DMS79 (cell line): ENCODE measurements around the gene SRD5A3.

Experiments used
- DNase-seq: peaks from one replicate; lab custom pipeline; 2025; lab: John Stamatoyannopoulos, UW

SRD5A3 gene

DNA sequence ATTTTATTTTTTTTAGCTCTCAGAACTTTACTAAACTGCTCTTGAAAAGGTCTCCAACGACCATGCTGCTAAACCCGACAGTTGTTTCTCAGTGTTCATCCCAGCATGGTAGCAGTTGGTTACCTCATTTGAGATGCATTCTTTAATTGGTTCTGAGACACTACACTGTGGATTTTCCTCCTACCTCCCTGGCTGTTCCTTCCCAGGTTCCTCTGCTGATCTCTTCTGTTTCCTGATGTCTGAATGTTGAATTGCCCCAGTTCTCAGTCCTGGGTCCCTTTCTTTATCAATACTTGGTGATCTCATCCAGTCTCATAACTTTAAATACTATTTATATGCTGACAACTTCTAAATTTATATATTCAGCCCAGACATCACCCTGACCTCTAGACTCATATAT lies 30.7 kb downstream of the SRD5A3 start:
- no peak for DNase-seq

DNA sequence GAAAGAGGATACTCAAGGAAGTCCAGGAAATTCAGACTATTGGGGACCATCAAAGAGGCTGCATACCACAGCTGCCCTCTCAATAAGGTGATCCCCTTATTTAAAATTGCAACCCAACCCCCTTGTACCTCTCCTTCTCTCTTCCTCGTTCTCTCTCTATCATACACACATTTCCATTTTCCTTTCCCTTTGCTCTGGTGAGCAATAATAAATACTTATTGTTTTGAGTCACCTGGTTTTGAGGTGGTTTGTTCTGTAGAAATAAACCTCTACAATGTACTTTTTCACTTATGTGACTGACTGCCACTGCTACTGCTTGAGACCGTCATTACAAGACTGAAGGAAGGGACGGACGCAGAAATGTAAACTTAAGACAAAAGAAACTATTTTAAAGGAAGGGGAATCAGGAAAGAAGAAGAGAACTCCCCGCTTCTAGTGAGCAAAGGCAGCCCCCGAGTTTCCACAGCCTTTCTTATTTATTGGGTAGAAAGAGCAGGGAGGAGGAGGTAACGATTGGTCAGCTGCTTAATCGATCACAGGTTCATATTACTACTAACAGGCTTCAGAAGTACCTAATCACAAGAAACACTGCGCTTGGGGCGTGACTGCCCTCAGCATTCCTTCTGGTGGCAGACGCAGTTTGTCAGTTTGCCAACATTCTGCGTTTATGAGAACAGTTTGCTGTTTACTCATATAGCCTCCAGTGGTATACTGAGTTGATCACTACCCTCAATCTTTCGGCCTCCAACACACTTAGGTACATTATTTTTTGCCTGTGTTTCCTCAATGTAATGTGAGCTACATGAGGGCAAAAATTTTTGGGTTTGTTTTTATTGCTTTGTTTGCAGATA lies 32.8 kb downstream of the SRD5A3 start:
- DNase-seq, result no peak

GRCh38 chr4:55380576-55380975 lies 34.5 kb downstream of the SRD5A3 start:
- no peak for DNase-seq

DNA sequence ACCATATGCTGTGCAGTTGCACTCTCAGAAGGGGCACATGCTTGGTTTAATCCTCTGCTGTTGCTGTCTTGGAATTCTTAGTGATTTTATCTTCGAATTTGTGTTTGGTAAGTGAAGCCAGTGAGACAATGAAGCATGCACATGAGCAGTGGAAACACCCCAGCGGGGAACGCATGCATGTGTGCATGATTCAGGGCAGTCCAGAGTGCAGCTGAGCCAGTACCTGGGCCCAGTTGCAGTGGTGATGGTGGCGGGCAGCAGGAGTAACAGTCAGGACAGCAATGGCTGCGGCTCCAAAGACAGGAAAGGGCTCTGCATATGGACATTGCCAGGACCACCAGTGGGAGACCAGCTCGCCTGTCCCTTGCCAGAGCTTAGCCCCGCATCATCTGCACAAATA lies 35.5 kb downstream of the SRD5A3 start:
- DNase-seq, result no peak

GRCh38 chr4:55382488-55383003 lies 36.5 kb downstream of the SRD5A3 start:
- DNase-seq, result no peak

GRCh38 chr4:55385201-55385649 lies 39.2 kb downstream of the SRD5A3 start:
- no peak for DNase-seq

DNA sequence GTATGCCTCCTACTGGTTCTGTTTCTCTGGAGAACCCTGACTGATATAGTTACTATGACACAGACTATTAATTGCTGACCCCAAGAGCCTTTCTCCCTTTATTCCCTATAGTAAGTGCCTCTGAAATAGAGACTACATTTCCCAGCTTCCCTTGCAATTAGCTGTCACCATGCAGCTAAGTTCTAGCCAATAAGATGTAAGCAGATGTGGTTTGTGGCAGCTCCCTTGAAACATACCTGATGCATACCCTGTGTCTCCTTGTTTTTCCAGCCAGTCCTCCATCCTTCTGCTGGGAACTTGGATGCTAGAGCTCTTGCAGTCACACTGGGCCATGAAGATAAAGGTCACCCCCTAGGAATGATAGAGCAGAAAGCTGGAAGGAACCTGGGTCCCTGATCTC lies 40.0 kb downstream of the SRD5A3 start:
- DNase-seq, result no peak

GRCh38 chr4:55386840-55387239 lies 40.8 kb downstream of the SRD5A3 start:
- no peak for DNase-seq

DNA sequence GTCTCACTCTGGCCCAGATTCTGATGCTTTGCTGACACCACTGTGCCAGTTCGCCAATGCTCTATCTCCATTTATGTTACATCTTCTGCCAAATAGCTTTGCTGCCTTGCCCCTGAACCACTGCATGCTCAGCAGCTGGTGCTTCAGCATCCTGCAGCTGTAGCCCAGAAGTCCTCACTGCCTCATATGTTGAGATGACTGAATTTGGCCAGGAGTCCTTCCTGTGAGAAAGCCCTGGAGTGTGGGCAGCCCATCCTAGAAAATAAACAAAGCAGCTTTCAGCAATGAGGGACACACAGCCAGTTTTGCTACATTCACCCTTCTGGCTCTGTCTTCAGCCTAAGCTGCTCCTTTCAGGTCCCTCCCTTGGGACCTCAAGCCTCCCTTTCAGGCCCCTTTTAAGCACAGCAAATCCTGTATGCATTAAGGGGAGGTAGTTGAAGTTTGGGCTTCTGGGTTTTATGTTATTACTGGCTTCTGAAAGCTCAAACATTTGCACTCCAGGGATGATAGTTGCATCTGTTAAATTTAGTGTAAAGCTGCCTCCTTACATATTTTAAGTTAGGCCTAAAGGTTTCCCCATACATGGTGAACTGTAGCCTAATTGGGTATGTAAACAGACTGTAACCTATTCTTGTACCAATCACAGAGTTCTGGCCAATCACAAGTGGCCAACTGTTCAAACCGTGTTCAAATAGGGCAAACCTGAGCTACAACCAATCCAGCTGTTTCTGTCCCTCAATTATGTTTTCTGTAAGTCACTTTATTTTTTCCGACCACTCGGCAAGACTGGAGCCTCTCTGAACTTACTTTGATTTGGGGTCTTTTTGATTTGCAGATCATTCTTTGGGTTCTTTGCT lies 47.6 kb downstream of the SRD5A3 start:
- no peak for DNase-seq

DNA sequence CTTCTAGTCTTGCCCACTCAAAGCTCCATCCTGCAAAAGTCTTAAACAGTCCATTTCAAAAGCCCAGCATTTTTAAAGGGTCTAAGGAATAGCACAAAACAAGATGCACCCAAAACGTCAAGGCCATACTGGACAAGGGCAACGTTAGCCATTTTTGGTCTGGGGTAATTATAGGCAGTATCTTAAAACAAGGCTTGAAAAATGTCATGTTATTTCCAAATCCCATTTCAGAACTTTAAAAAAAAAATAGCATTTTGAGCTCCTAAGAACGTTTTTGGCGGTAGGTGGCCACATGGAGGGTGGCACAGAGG lies 49.1 kb downstream of the SRD5A3 start:
- DNase-seq, result no peak

DNA sequence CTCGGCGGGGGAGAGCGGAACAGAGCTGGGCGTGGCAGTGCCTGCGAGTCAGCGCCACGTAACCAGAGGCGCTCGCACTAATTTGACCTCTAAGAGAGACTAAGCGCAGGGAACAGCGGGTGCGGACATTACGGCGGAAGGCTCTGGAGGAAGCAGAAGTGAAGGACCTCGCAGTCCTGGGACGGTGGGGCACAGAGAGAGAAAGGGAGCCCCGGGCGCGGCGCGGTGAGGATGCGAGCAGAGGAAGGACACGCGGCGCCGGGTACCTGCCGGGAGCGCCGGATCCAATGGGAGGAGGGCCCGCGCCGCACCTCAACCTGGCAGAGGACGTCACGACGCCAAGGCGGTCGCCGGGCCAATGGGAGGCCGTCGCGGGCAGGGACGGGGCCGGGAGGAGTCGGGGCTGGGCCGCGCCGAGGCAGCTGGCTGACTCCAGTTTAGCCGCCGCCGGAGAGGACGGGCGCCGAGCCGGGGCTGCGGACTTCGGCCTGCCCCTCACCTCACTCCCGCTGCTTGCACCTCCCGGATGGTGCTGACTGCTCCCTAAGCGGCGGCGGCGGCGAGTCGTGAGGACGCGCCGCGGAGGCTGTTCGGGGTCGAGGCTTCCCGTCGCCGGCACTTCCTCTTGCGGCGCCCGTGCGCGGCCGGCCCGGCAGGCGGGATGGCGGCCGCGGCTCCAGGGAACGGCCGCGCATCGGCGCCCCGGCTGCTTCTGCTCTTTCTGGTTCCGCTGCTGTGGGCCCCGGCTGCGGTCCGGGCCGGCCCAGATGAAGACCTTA lies 49.7 kb downstream of the SRD5A3 start, which contains the start of gene TMEM165:
TSS of gene TMEM165 (plus strand) at position 429 of the 779 bp plus-strand sequence. CDS start at position 662, 233 bp downstream.
- peak; percentile 66 for DNase-seq

GRCh38 chr4:55396308-55397125 lies 50.5 kb downstream of the SRD5A3 start:
- DNase-seq, result peak; percentile 16

DNA sequence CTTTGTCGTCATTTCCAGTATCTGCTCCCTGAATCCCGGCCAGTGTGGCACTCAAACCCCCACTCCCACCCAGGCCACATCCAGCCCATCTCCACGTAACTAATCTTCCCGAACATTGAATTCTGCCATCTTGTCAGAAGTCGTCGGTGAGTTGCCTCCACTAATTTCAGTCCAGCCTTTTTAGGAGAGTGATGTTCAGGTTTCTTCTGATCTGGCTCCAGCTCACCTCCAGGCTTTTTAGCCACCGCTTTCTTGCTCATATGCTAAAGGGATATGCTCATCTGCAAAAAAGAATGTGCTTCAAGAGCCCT lies 51.0 kb downstream of the SRD5A3 start:
- no peak for DNase-seq

GRCh38 chr4:55397520-55398321 lies 51.7 kb downstream of the SRD5A3 start:
- DNase-seq, result peak; percentile 33

DNA sequence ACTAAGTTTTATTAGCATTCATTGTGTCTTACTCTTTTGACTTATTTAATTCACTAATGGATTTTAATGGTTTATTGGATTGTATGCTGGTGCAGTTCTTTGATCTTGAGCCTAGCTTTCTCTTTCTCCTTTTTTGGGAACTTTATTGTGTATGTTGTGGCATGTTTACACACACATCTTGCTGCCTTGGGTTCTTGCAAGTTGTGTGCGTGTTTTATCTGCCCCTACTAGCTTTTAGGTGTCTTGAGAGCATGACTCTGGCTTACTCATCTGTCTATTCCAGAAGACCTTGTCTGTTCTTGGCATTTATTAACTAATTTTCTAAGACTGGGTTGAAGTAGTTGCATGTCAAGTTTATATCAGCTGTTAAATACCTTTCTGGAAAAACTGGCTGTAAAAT lies 52.4 kb downstream of the SRD5A3 start:
- DNase-seq, result no peak

- no peak for DNase-seq
These were observed 52.9 kb downstream of the SRD5A3 start for GRCh38 chr4:55398966-55399365.

GRCh38 chr4:55399581-55399980 lies 53.5 kb downstream of the SRD5A3 start:
- no peak for DNase-seq

GRCh38 chr4:55405073-55405472 lies 59.0 kb downstream of the SRD5A3 start:
- no peak for DNase-seq

DNA sequence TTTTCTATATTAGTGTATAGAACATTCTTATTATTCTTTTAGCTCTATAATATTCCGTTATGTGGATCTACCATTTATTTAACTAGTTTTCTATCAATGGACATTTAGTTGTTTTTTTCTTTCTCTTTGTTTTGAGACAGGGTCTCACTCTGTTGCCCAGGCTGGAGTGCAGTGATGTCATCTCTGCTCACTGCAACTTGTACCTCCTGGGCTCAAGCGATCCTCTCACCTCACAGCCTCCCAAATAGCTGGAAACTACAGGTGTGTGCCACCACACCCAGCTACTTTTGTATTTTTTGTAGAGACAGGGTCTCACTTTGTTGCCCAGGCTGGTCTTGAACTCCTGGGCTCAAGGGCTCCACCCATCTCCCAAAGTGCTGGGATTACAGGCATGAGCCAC lies 60.5 kb downstream of the SRD5A3 start:
- DNase-seq, result no peak

DNA sequence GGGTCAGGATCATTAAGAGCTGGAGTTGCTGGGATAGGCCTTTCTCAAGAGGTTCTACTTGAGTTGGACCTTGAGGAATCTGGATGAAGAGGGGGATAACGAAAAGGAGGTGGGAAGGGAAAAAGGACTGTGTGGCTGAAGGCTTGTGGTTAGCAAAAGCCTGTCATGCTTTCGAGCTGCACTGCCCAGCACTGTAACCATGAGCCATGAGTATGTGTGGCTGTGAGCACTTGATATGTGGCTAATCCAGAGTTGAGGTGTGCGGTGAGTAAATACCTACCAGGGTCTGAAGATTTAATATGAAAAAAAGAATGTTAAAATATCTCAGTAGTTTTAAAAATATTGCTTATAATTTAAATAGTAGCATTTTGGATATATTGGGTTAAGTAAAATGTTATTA lies 61.1 kb downstream of the SRD5A3 start:
- DNase-seq, result no peak

- no peak for DNase-seq
These were observed 61.7 kb downstream of the SRD5A3 start for GRCh38 chr4:55407764-55408163.
